Smooth muscle cell (in vitro differentiated cells): Measurements from ENCODE around the gene LNPK. TPM values are rescaled to one million over a fixed set of nuclear protein-coding genes. Genes with fewer than 3 reads are reported as not detected.
"Not testable (repeated sequence)": the region's sequence is repeated elsewhere in the genome, so short reads cannot be mapped to it uniquely, and the experiment has no call there.

Experiments
- DNase-seq: peaks from one replicate; lab custom pipeline; 2025; ENCODE audit not compliant: unreplicated experiment; lab: John Stamatoyannopoulos, UW
- H2AFZ ChIP-seq: fragments of 200-600 bp; sonication (generic); 2 replicates; pipeline ENCODE4 v1.6.0; 2016; ENCODE audit warnings: antibody characterized with exemption, low read depth, mild to moderate bottlenecking
- H3F3A ChIP-seq: fragments of 200-600 bp; sonication (generic); 2 replicates; pipeline ENCODE4 v1.6.0; 2017; ENCODE audit warnings: antibody characterized with exemption, low read depth
- H3K27ac ChIP-seq: fragments of 200-600 bp; sonication (generic); 2 replicates; pipeline ENCODE4 v1.5.1; 2016; ENCODE audit warnings: low read depth, mild to moderate bottlenecking
- H3K27me3 ChIP-seq: fragments of 200-600 bp; sonication (generic); 2 replicates; pipeline ENCODE4 v1.6.1; 2016; ENCODE audit warnings: low read depth, mild to moderate bottlenecking
- H3K36me3 ChIP-seq: fragments of 200-600 bp; sonication (generic); 2 replicates; pipeline ENCODE4 v1.5.1; 2016; ENCODE audit warnings: low read depth
- H3K4me1 ChIP-seq: fragments of 200-600 bp; sonication (generic); 2 replicates; pipeline ENCODE4 v1.5.1; 2016; ENCODE audit warnings: low read depth
- H3K4me2 ChIP-seq: fragments of 200-600 bp; sonication (generic); 2 replicates; pipeline ENCODE4 v1.6.0; 2016; ENCODE audit warnings: mild to moderate bottlenecking
- H3K4me3 ChIP-seq: fragments of 200-600 bp; sonication (generic); 2 replicates; pipeline ENCODE4 v1.5.1; 2016; ENCODE audit warnings: mild to moderate bottlenecking
- H3K79me2 ChIP-seq: fragments of 200-600 bp; sonication (generic); 2 replicates; pipeline ENCODE4 v1.6.0; 2016; ENCODE audit warnings: low read depth, mild to moderate bottlenecking
- H3K9ac ChIP-seq: fragments of 200-600 bp; sonication (generic); 2 replicates; pipeline ENCODE4 v1.6.0; 2016; ENCODE audit warnings: low read depth
- H3K9me3 ChIP-seq: fragments of 200-600 bp; sonication (generic); replicated peaks from 2 replicates; pipeline ENCODE4 v1.5.1; 2016; ENCODE audit warnings: low read depth
- H4K20me1 ChIP-seq: fragments of 200-600 bp; sonication (generic); 2 replicates; pipeline ENCODE4 v1.6.0; 2016; ENCODE audit warnings: low read depth
- CTCF ChIP-seq: fragments of 200-600 bp; sonication (generic); IDR thresholded peaks from 2 replicates; pipeline ENCODE4 v1.5.1; 2017; ENCODE audit warnings: borderline replicate concordance, mild to moderate bottlenecking, antibody characterized with exemption; ENCODE audit not compliant: insufficient read depth, poor library complexity, severe bottlenecking
- WGBS: methylation state at CpG from one replicate; pipeline ENCODE4 v1.1.7; 2016; ENCODE audit warnings: low lambda C conversion rate; 5-methylcytosine and 5-hydroxymethylcytosine counted together
- polyA plus RNA-seq: library from polyadenylated mRNA; unstranded; fragments of >200 nt; fragmentation: Nextera tagmentation; extraction: Ambion mirVana; gene quantifications from 2 replicates; pipeline ENCODE4 v1.2.1, GENCODE V29; 2016
- total RNA-seq: library from RNA; depleted of rRNA; stranded (reverse); fragments of >200 nt; gene quantifications from 2 replicates; pipeline ENCODE4 v1.2.3, GENCODE V29; 2014

The LNPK gene
- total and polyA plus RNA-seq, 2 experiments from 2014 or later = 14.4 to 38.5 TPM

- Histone ChIP-seq H3K4me2 (no peak overlapping the region), H4K20me1 (peaks cover 60% of the 10 kb centered on the region), H2AFZ (no peak overlapping the region), H3K36me3 (no peaks in the 10 kb centered on the region), H3K4me1 (peaks cover 19% of the 10 kb centered on the region), H3F3A (peaks cover 12% of the 10 kb centered on the region), H3K9me3 (no peaks in the 10 kb centered on the region), H3K27me3 (no peaks in the 10 kb centered on the region), H3K27ac (no peak overlapping the region), H3K79me2 (peaks cover 55% of the 10 kb centered on the region), H3K9ac (no peak overlapping the region), H3K4me3 (no peak overlapping the region)
- DNase-seq = no peak
- no peak for TF ChIP-seq CTCF
- WGBS = 93% methylated on average over 2 of the region's 2 CpGs
Observed at GRCh38 chr2:175999283-175999819, 2.7 kb downstream of the LNPK start.

- TF ChIP-seq CTCF = no peak
- H3F3A ChIP-seq = no peaks in the 10 kb centered on the region
- no peaks in the 10 kb centered on the region for H3K27me3 ChIP-seq
- peaks cover 2% of the 10 kb centered on the region for H3K36me3 ChIP-seq
- 97% methylated on average over 2 of the region's 2 CpGs for WGBS
- H3K4me2 ChIP-seq = no peak overlapping the region
- no peak overlapping the region for H3K4me3 ChIP-seq
- no peak overlapping the region for H3K9ac ChIP-seq
- no peak for DNase-seq
- H4K20me1 ChIP-seq = peaks cover 44% of the 10 kb centered on the region
- H3K4me1 ChIP-seq = no peaks in the 10 kb centered on the region
- peaks cover 14% of the 10 kb centered on the region for H3K79me2 ChIP-seq
- H2AFZ ChIP-seq = no peak overlapping the region
- H3K27ac ChIP-seq = no peak overlapping the region
- no peaks in the 10 kb centered on the region for H3K9me3 ChIP-seq
Observed at GRCh38 chr2:175990099-175990498, 12.0 kb downstream of the LNPK start.

GRCh38 chr2:175987126-175987525 lies 14.9 kb downstream of the LNPK start:
- H3K4me3 ChIP-seq, H3K79me2 ChIP-seq, H3K9me3 ChIP-seq, H3K27ac ChIP-seq, H3F3A ChIP-seq, H3K9ac ChIP-seq, H3K36me3 ChIP-seq, H3K27me3 ChIP-seq, H2AFZ ChIP-seq, DNase-seq, H3K4me2 ChIP-seq, H3K4me1 ChIP-seq: not testable (repeated sequence)
- 97% methylated on average over 4 of the region's 4 CpGs for WGBS
- peaks cover 38% of the 10 kb centered on the region for H4K20me1 ChIP-seq

- H3K36me3 ChIP-seq = peaks cover 6% of the 10 kb centered on the region
- H3K9ac ChIP-seq = no peak overlapping the region
- H3K4me3 ChIP-seq = no peak overlapping the region
- 98% methylated on average over 2 of the region's 2 CpGs for WGBS
- H3K4me1 ChIP-seq = peaks cover 15% of the 10 kb centered on the region
- H3K9me3 ChIP-seq = no peaks in the 10 kb centered on the region
- peaks cover 43% of the 10 kb centered on the region for H4K20me1 ChIP-seq
- H2AFZ ChIP-seq = no peak overlapping the region
- H3K79me2 ChIP-seq = no peaks in the 10 kb centered on the region
- H3K4me2 ChIP-seq = no peak overlapping the region
- H3K27ac ChIP-seq = no peak overlapping the region
- TF ChIP-seq CTCF = no peak
- no peak for DNase-seq
- no peaks in the 10 kb centered on the region for H3K27me3 ChIP-seq
- H3F3A ChIP-seq = no peaks in the 10 kb centered on the region
Observed at GRCh38 chr2:175984846-175985245, 17.2 kb downstream of the LNPK start.
